ENCODE results near the gene KIF1B.

- TF ChIP-seq CTCF (IDR thresholded peaks at IDR 0.05) = no peak
- TF ChIP-seq ZFX (IDR thresholded peaks at IDR 0.05; ENCODE audit: borderline replicate concordance) = no peak
These were observed 41.4 kb upstream of the KIF1B start for GRCh38 chr1:10168912-10169514.

Data from 22Rv1 (cell line).